Panc1 (cell line): ENCODE measurements around the gene MYBBP1A. TPM values are rescaled to one million over a fixed set of nuclear protein-coding genes. Genes with fewer than 3 reads are reported as not detected.

Experiments
- ATAC-seq: fragments of 200-7000 bp; cut with Tn5 transposase; 2 replicates; pipeline ENCODE4 v1.9.1; 2020; ENCODE audit warnings: mild to moderate bottlenecking, moderate library complexity
- BruUV-seq: library from RNA; stranded (reverse); fragments of 400-500 nt; replicated peaks from 2 replicates; lab custom pipeline; 2021; lab: Mats Ljungman, UMichigan
- CTCF ChIA-PET: fragments of 300-600 bp; sonication (Branson Sonifier 250); formaldehyde crosslinking; loops from one replicate; lab custom pipeline; 2022; ENCODE audit warnings: antibody characterized with exemption; lab: Charles Lee
- POLR2A ChIA-PET: fragments of 300-600 bp; sonication (Branson Sonifier 250); formaldehyde crosslinking; loops from one replicate; lab custom pipeline; 2022; ENCODE audit warnings: antibody characterized with exemption; lab: Charles Lee
- DNase-seq: peaks from one replicate; pipeline ENCODE4 v3.0.0-alpha.2; 2010; ENCODE audit warnings: low read depth, low spot score
- H3K27ac ChIP-seq: 2 replicates; pipeline ENCODE4 v1.5.1; 2011; ENCODE audit warnings: mild to moderate bottlenecking, low read length, inconsistent platforms
- H3K27me3 ChIP-seq: fragments of 200-500 bp; sonication (Bioruptor generic); 2 replicates; pipeline ENCODE4 v1.6.0; 2014; ENCODE audit warnings: low read length, inconsistent platforms; ENCODE audit not compliant: control insufficient read depth, insufficient read depth
- H3K36me3 ChIP-seq: fragments of 200-500 bp; sonication (Bioruptor generic); 2 replicates; pipeline ENCODE4 v1.5.1; 2014; ENCODE audit warnings: inconsistent platforms, mild to moderate bottlenecking, low read length, moderate library complexity; ENCODE audit not compliant: control insufficient read depth, insufficient read depth
- H3K4me1 ChIP-seq: 2 replicates; pipeline ENCODE4 v1.5.1; 2011; ENCODE audit warnings: inconsistent platforms, mild to moderate bottlenecking, low read length, moderate library complexity; ENCODE audit not compliant: control insufficient read depth, insufficient read depth
- H3K4me3 ChIP-seq, 2 experiments: 2 replicates each; pipeline ENCODE4 v1.5.1; 2011 to 2012; ENCODE audit warnings: low read depth in 2 of 2, low read length in 2 of 2, mild to moderate bottlenecking in 2 of 2, inconsistent platforms in 1 of 2, moderate library complexity in 1 of 2
- H3K9me3 ChIP-seq: fragments of 200-500 bp; sonication (Bioruptor generic); 2 replicates; pipeline ENCODE4 v1.5.1; 2014; ENCODE audit warnings: low read depth, mild to moderate bottlenecking, inconsistent platforms, low read length, moderate library complexity; ENCODE audit not compliant: control insufficient read depth, insufficient read depth
- CTCF ChIP-seq: fragments of 450-650 bp; IDR thresholded peaks from 2 replicates; pipeline ENCODE4 v1.5.1; 2017; ENCODE audit warnings: mild to moderate bottlenecking
- POLR2AphosphoS5 ChIP-seq: IDR thresholded peaks from 2 replicates; pipeline ENCODE4 v1.6.1; 2012; ENCODE audit warnings: mild to moderate bottlenecking, low read depth, low read length, moderate library complexity
- REST ChIP-seq, 2 experiments: IDR thresholded peaks; 2 replicates each; pipeline ENCODE4 v1.6.1; 2011 to 2012; ENCODE audit warnings: low read depth in 2 of 2, control low read depth in 1 of 2, low read length in 1 of 2, mild to moderate bottlenecking in 1 of 2, moderate library complexity in 1 of 2; ENCODE audit not compliant: insufficient read depth in 1 of 2
- SIN3A ChIP-seq: IDR thresholded peaks from 2 replicates; pipeline ENCODE4 v1.6.1; 2012; ENCODE audit warnings: low read depth, mild to moderate bottlenecking, low read length, moderate library complexity, borderline replicate concordance; ENCODE audit not compliant: insufficient read depth
- TCF7L2 ChIP-seq: IDR thresholded peaks from 2 replicates; pipeline ENCODE4 v1.6.1; 2011; ENCODE audit warnings: mild to moderate bottlenecking, low read depth, low read length, inconsistent platforms
- in situ Hi-C: cut with HindIII; loops from 2 replicates; pipeline ENCODE4 v1.10.0; 2016; ENCODE audit warnings: low sequenced_read_pairs, low pct_unique_long_range_greater_than_20kb
- intact Hi-C: fragments of 100-400 bp; cut with micrococcal nuclease; formaldehyde crosslinking; loops from one replicate; pipeline ENCODE4 v1.10.0; 2022; ENCODE audit not compliant: unreplicated experiment
- total RNA-seq: library from RNA; stranded (reverse); gene quantifications from one replicate; pipeline ENCODE4 v1.2.1, GENCODE V29; 2021; ENCODE audit not compliant: unreplicated experiment

MYBBP1A gene
- total RNA-seq, 1 experiment from 2014 or later, result 95.6 TPM

GRCh38 chr17:4584917-4585637 is 29.9 kb upstream of the MYBBP1A start:
- no peaks in the 10 kb centered on the region; the same call in 1 of the 2 replicates for H3K27me3 ChIP-seq
- POLR2A ChIA-PET, result no interaction called here
- H3K9me3 ChIP-seq, result no peaks in the 10 kb centered on the region
- no peak overlapping the region for H3K27ac ChIP-seq
- no TSS peak for BruUV-seq
- no peak for DNase-seq
- ATAC-seq, result no peak
- no peaks in the 10 kb centered on the region for H3K36me3 ChIP-seq
- in situ Hi-C loops, result no loop called here
- H3K4me1 ChIP-seq, result no peaks in the 10 kb centered on the region
- H3K4me3 ChIP-seq, result no peak overlapping the region
- TF ChIP-seq CTCF (no peak), TCF7L2 (no peak), REST (IDR thresholded peaks at IDR 0.05; ENCODE audit: insufficient read depth in 1 of 2, low read depth in 2 of 2, low read length in 1 of 2) (no peak), POLR2AphosphoS5 (no peak), SIN3A (no peak)
- CTCF ChIA-PET, result no interaction called here
- intact Hi-C loops, result no loop called here

- Histone ChIP-seq H3K36me3 (no peaks in the 10 kb centered on the region), H3K27me3 (no peaks in the 10 kb centered on the region; the same call in 1 of the 2 replicates), H3K4me1 (no peaks in the 10 kb centered on the region), H3K4me3 (peak within 1 kb of the TSS in 1 of 2 experiments; percentile 27; a peak in 2 of 4 replicates), H3K27ac (no peak within 1 kb of the TSS), H3K9me3 (no peaks in the 10 kb centered on the region)
- TF ChIP-seq CTCF, result no peak
- no peak for TF ChIP-seq REST (IDR thresholded peaks at IDR 0.05; ENCODE audit: insufficient read depth in 1 of 2, low read depth in 2 of 2, low read length in 1 of 2)
- TF ChIP-seq SIN3A, result no peak
- TF ChIP-seq POLR2AphosphoS5, result no peak
- TF ChIP-seq TCF7L2, result no peak
- DNase-seq (no peak), ATAC-seq (peak; percentile 67)
- intact Hi-C loops (no loop called here), in situ Hi-C loops (no loop called here)
- ChIA-PET CTCF (no interaction called here), POLR2A (no interaction called here)
- no TSS peak for BruUV-seq
These were observed 29.1 kb upstream of the MYBBP1A start, which contains the start of gene SMTNL2 for GRCh38 chr17:4584101-4584916. Gene SMTNL2, plus strand, starts transcription at chr17:4584529. Its CDS starts 77 bp downstream, at chr17:4584606.
